Left ventricle myocardium inferior (tissue), 1 donor: ENCODE measurements around the gene PTPN23. TPM values are rescaled to one million over a fixed set of nuclear protein-coding genes. Genes with fewer than 3 reads are reported as not detected.

ENCODE experiments used
- DNase-seq: peaks from one replicate; pipeline ENCODE4 v3.0.0-alpha.2; 2020
- H3K27ac ChIP-seq: fragments of 200-600 bp; replicated peaks from 2 replicates; pipeline ENCODE4 v1.8.0; 2021
- H3K27me3 ChIP-seq: fragments of 200-600 bp; 2 replicates; pipeline ENCODE4 v1.8.0; 2021; ENCODE audit warnings: low read depth
- H3K36me3 ChIP-seq: fragments of 200-600 bp; 2 replicates; pipeline ENCODE4 v1.8.0; 2021
- H3K4me1 ChIP-seq: fragments of 200-600 bp; 2 replicates; pipeline ENCODE4 v1.8.0; 2021
- H3K4me3 ChIP-seq: fragments of 200-600 bp; 2 replicates; pipeline ENCODE4 v1.8.0; 2021; ENCODE audit warnings: mild to moderate bottlenecking, moderate library complexity
- H3K9me3 ChIP-seq: fragments of 200-600 bp; replicated peaks from 2 replicates; pipeline ENCODE4 v1.8.0; 2021
- CTCF ChIP-seq: fragments of 200-600 bp; IDR thresholded peaks from 2 replicates; pipeline ENCODE4 v1.8.0; 2021; ENCODE audit warnings: antibody characterized with exemption, mild to moderate bottlenecking, borderline replicate concordance
- intact Hi-C: fragments of 100-400 bp; cut with micrococcal nuclease; formaldehyde crosslinking; loops from one replicate; pipeline ENCODE4 v1.11.0; 2022
- total RNA-seq: library from RNA; stranded (reverse); fragmentation: NEBNext Ultra II Directional; extraction: Animal tissue kit (Norgen Biotek cat#: 25700); gene quantifications from one replicate; pipeline ENCODE4 v1.2.1, GENCODE V29; 2021
- donor health status: DM: no; HTN: yes; CAD: no; lungs with severe emphysema.

PTPN23 gene
- total RNA-seq, 1 donor from 2014 or later: 20.0 TPM

DNA sequence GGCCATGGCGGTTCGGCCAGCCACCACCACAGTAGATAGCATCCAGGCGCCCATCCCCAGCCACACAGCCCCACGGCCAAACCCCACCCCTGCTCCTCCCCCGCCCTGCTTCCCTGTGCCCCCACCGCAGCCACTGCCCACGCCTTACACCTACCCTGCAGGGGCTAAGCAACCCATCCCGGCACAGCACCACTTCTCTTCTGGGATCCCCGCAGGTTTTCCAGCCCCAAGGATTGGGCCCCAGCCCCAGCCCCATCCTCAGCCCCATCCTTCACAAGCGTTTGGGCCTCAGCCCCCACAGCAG is 29.5 kb downstream of the PTPN23 start:
- no peaks in the 10 kb centered on the region for H3K9me3 ChIP-seq
- H3K36me3 ChIP-seq: peaks cover 88% of the 10 kb centered on the region
- H3K4me3 ChIP-seq: no peak overlapping the region
- intact Hi-C loops: no loop called here
- H3K27me3 ChIP-seq: no peaks in the 10 kb centered on the region
- peaks cover 9% of the 10 kb centered on the region for H3K4me1 ChIP-seq
- no peak overlapping the region for H3K27ac ChIP-seq
- DNase-seq: no peak
- no peak for TF ChIP-seq CTCF

DNA sequence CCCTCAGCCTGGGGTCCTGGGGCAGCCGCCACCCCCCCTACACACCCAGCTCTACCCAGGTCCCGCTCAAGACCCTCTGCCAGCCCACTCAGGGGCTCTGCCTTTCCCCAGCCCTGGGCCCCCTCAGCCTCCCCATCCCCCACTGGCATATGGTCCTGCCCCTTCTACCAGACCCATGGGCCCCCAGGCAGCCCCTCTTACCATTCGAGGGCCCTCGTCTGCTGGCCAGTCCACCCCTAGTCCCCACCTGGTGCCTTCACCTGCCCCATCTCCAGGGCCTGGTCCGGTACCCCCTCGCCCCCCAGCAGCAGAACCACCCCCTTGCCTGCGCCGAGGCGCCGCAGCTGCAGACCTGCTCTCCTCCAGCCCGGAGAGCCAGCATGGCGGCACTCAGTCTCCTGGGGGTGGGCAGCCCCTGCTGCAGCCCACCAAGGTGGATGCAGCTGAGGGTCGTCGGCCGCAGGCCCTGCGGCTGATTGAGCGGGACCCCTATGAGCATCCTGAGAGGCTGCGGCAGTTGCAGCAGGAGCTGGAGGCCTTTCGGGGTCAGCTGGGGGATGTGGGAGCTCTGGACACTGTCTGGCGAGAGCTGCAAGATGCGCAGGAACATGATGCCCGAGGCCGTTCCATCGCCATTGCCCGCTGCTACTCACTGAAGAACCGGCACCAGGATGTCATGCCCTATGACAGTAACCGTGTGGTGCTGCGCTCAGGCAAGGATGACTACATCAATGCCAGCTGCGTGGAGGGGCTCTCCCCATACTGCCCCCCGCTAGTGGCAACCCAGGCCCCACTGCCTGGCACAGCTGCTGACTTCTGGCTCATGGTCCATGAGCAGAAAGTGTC is 30.2 kb downstream of the PTPN23 start:
- no peak for DNase-seq
- H3K27ac ChIP-seq: no peak overlapping the region
- peaks cover 3% of the 10 kb centered on the region for H3K4me1 ChIP-seq
- TF ChIP-seq CTCF: no peak
- no peak overlapping the region for H3K4me3 ChIP-seq
- H3K27me3 ChIP-seq: no peaks in the 10 kb centered on the region
- intact Hi-C loops: no loop called here
- H3K9me3 ChIP-seq: no peaks in the 10 kb centered on the region
- peaks cover 93% of the 10 kb centered on the region for H3K36me3 ChIP-seq

GRCh38 chr3:47411696-47412452 is 31.1 kb downstream of the PTPN23 start:
- H3K36me3 ChIP-seq: peaks cover 90% of the 10 kb centered on the region
- no peak overlapping the region for H3K4me3 ChIP-seq
- H3K27ac ChIP-seq: no peak overlapping the region
- no peaks in the 10 kb centered on the region for H3K4me1 ChIP-seq
- H3K27me3 ChIP-seq: no peaks in the 10 kb centered on the region
- DNase-seq: no peak
- no peaks in the 10 kb centered on the region for H3K9me3 ChIP-seq
- intact Hi-C loops: no loop called here
- TF ChIP-seq CTCF: no peak

- DNase-seq: no peak
- no peaks in the 10 kb centered on the region for H3K27me3 ChIP-seq
- no peaks in the 10 kb centered on the region for H3K9me3 ChIP-seq
- no peak for TF ChIP-seq CTCF
- H3K4me1 ChIP-seq: no peaks in the 10 kb centered on the region
- peaks cover 90% of the 10 kb centered on the region for H3K36me3 ChIP-seq
- intact Hi-C loops: no loop called here
- no peak overlapping the region for H3K4me3 ChIP-seq
- no peak overlapping the region for H3K27ac ChIP-seq
These were observed 31.6 kb downstream of the PTPN23 start for GRCh38 chr3:47412453-47412756.

- Histone ChIP-seq H3K27me3 (no peaks in the 10 kb centered on the region), H3K9me3 (no peaks in the 10 kb centered on the region), H3K4me3 (no peak overlapping the region), H3K36me3 (peaks cover 87% of the 10 kb centered on the region), H3K4me1 (no peaks in the 10 kb centered on the region), H3K27ac (no peak overlapping the region)
- TF ChIP-seq CTCF: no peak
- no peak for DNase-seq
- intact Hi-C loops: no loop called here
These were observed 32.2 kb downstream of the PTPN23 start for GRCh38 chr3:47412842-47413520.
